IMR-90 (cell line): Measurements from ENCODE around the gene RARB. TPM values are rescaled to one million over a fixed set of nuclear protein-coding genes. Genes with fewer than 3 reads are reported as not detected.

Experiments
- ATAC-seq: fragments of 200-7000 bp; cut with Tn5 transposase; 2 replicates; pipeline ENCODE4 v1.9.1; 2020; ENCODE audit warnings: low read depth, mild to moderate bottlenecking, moderate library complexity
- BruUV-seq: library from RNA; stranded (reverse); fragments of 400-500 nt; replicated peaks from 2 replicates; lab custom pipeline; 2021; lab: Mats Ljungman, UMichigan
- CTCF ChIA-PET: fragments of 300-600 bp; formaldehyde crosslinking; extraction: SDS; loops from one replicate; lab custom pipeline; 2021; ENCODE audit warnings: antibody characterized with exemption; lab: Yijun Ruan, JAX
- POLR2A ChIA-PET: fragments of 300-600 bp; sonication (Branson Sonifier 250); formaldehyde crosslinking; loops from one replicate; lab custom pipeline; 2022; ENCODE audit warnings: antibody characterized with exemption; ENCODE audit not compliant: unreplicated experiment; lab: Charles Lee
- DNase-seq: peaks from one replicate; pipeline ENCODE4 v3.0.0; 2013
- H2AFZ ChIP-seq: replicated peaks from 2 replicates; pipeline ENCODE3; 2013; ENCODE audit warnings: low read length, mild to moderate bottlenecking; ENCODE audit not compliant: poor library complexity
- H2AK5ac ChIP-seq: 2 replicates; pipeline ENCODE4 v1.6.1; 2013; ENCODE audit warnings: low read depth, low read length, inconsistent platforms
- H2AK9ac ChIP-seq: replicated peaks from 2 replicates; pipeline ENCODE3; 2013; ENCODE audit warnings: mild to moderate bottlenecking, low read depth, low read length, moderate library complexity; ENCODE audit not compliant: poor library complexity
- H2BK120ac ChIP-seq: 2 replicates; pipeline ENCODE4 v1.6.1; 2013; ENCODE audit warnings: low read depth, low read length, inconsistent platforms
- H2BK15ac ChIP-seq: 3 replicates; pipeline ENCODE4 v1.6.1; 2013; ENCODE audit warnings: low read depth, low read length, inconsistent platforms
- H2BK20ac ChIP-seq: 2 replicates; pipeline ENCODE4 v1.6.1; 2013; ENCODE audit warnings: low read depth, mild to moderate bottlenecking, inconsistent platforms, low read length, moderate library complexity
- H2BK5ac ChIP-seq: 2 replicates; pipeline ENCODE4 v1.6.1; 2013; ENCODE audit warnings: mild to moderate bottlenecking, low read depth, low read length, inconsistent platforms; ENCODE audit not compliant: poor library complexity, severe bottlenecking
- H3K14ac ChIP-seq: replicated peaks from 2 replicates; pipeline ENCODE4 v1.6.1; 2013; ENCODE audit warnings: low read depth, low read length, inconsistent platforms
- H3K18ac ChIP-seq: 2 replicates; pipeline ENCODE4 v1.6.1; 2013; ENCODE audit warnings: low read depth, low read length, control low read depth
- H3K23ac ChIP-seq: 2 replicates; pipeline ENCODE4 v1.6.1; 2013; ENCODE audit warnings: low read depth, low read length, inconsistent platforms
- H3K27ac ChIP-seq: 2 replicates; pipeline ENCODE4 v1.5.1; 2013; ENCODE audit warnings: mild to moderate bottlenecking, control low read depth, low read length; ENCODE audit not compliant: insufficient read depth
- H3K27me3 ChIP-seq: 2 replicates; pipeline ENCODE4 v1.6.1; 2013; ENCODE audit warnings: low read length; ENCODE audit not compliant: control insufficient read depth, insufficient read depth
- H3K36me3 ChIP-seq: 2 replicates; pipeline ENCODE4 v1.6.1; 2013; ENCODE audit warnings: low read length, mixed read lengths; ENCODE audit not compliant: control insufficient read depth, insufficient read depth
- H3K4ac ChIP-seq: 2 replicates; pipeline ENCODE4 v1.6.1; 2013; ENCODE audit warnings: low read depth, low read length, inconsistent platforms
- H3K4me1 ChIP-seq: 2 replicates; pipeline ENCODE4 v1.6.1; 2013; ENCODE audit warnings: low read length, mixed read lengths; ENCODE audit not compliant: control insufficient read depth, insufficient read depth
- H3K4me2 ChIP-seq: 2 replicates; pipeline ENCODE4 v1.6.1; 2013; ENCODE audit warnings: low read depth, mild to moderate bottlenecking, control low read depth, low read length, moderate library complexity
- H3K4me3 ChIP-seq: 2 replicates; pipeline ENCODE4 v1.5.1; 2013; ENCODE audit warnings: low read depth, mild to moderate bottlenecking, control low read depth, low read length, moderate library complexity; ENCODE audit not compliant: insufficient read depth
- H3K56ac ChIP-seq: 2 replicates; pipeline ENCODE4 v1.6.1; 2013; ENCODE audit warnings: low read length, inconsistent platforms; ENCODE audit not compliant: insufficient read depth; ENCODE audit errors: extremely low read depth
- H3K79me1 ChIP-seq, 2 experiments: 2 replicates each; pipeline ENCODE4 v1.6.1; 2013; ENCODE audit warnings: low read length in 2 of 2, inconsistent platforms in 1 of 2, low read depth in 1 of 2
- H3K9ac ChIP-seq: 2 replicates; pipeline ENCODE4 v1.6.1; 2013; ENCODE audit warnings: low read depth, low read length, control low read depth
- H3K9me1 ChIP-seq: 2 replicates; pipeline ENCODE4 v1.6.1; 2013; ENCODE audit warnings: low read length, inconsistent platforms; ENCODE audit not compliant: insufficient read depth
- H3K9me3 ChIP-seq: 2 replicates; pipeline ENCODE4 v1.6.1; 2013; ENCODE audit warnings: low read length; ENCODE audit not compliant: control insufficient read depth, insufficient read depth
- H4K20me1 ChIP-seq: 2 replicates; pipeline ENCODE4 v1.6.1; 2013; ENCODE audit warnings: low read length, inconsistent platforms; ENCODE audit not compliant: insufficient read depth
- H4K5ac ChIP-seq: 2 replicates; pipeline ENCODE4 v1.6.1; 2013; ENCODE audit warnings: mild to moderate bottlenecking, low read depth, low read length, control low read depth
- H4K8ac ChIP-seq, 2 experiments: 2 replicates each; pipeline ENCODE4 v1.6.1; 2013; ENCODE audit warnings: low read depth in 2 of 2, low read length in 2 of 2, control low read depth in 1 of 2, inconsistent platforms in 1 of 2
- H4K91ac ChIP-seq: 2 replicates; pipeline ENCODE4 v1.6.1; 2013; ENCODE audit warnings: low read depth, low read length, inconsistent platforms; ENCODE audit not compliant: insufficient read depth
- BHLHE40 ChIP-seq: fragments of 150-350 bp; IDR thresholded peaks from 2 replicates; pipeline ENCODE4 v1.6.1; 2016; ENCODE audit warnings: mild to moderate bottlenecking, low read depth, low read length
- CEBPB ChIP-seq: IDR thresholded peaks from 2 replicates; pipeline ENCODE4 v1.6.1; 2012; ENCODE audit warnings: low read depth, low read length, improper control_type of control experiment
- CHD1 ChIP-seq: IDR thresholded peaks from 2 replicates; pipeline ENCODE4 v1.6.1; 2012; ENCODE audit warnings: low read depth, low read length, improper control_type of control experiment
- FOS ChIP-seq: fragments of 150-350 bp; IDR thresholded peaks from 2 replicates; pipeline ENCODE4 v1.6.1; 2016; ENCODE audit warnings: low read depth, low read length
- MAFK ChIP-seq: IDR thresholded peaks from 2 replicates; pipeline ENCODE4 v1.6.1; 2012; ENCODE audit warnings: low read depth, low read length, improper control_type of control experiment
- MAZ ChIP-seq: IDR thresholded peaks from 2 replicates; pipeline ENCODE4 v1.6.1; 2012; ENCODE audit warnings: low read depth, mild to moderate bottlenecking, low read length, improper control_type of control experiment, moderate library complexity, borderline replicate concordance
- NFE2L2 ChIP-seq: fragments of 150-350 bp; IDR thresholded peaks from 2 replicates; pipeline ENCODE4 v1.6.1; 2016; ENCODE audit warnings: low read depth, mild to moderate bottlenecking, low read length
- POLR2A ChIP-seq: IDR thresholded peaks from 2 replicates; pipeline ENCODE4 v1.6.1; 2012; ENCODE audit warnings: mild to moderate bottlenecking, low read depth, low read length
- RCOR1 ChIP-seq: IDR thresholded peaks from 2 replicates; pipeline ENCODE4 v1.6.1; 2012; ENCODE audit warnings: mild to moderate bottlenecking, low read length, improper control_type of control experiment; ENCODE audit not compliant: insufficient replicate concordance
- RFX5 ChIP-seq: IDR thresholded peaks from 2 replicates; pipeline ENCODE4 v1.8.0; 2012; ENCODE audit warnings: low read depth, mild to moderate bottlenecking, low read length, moderate library complexity
- SMC3 ChIP-seq: fragments of 150-350 bp; IDR thresholded peaks from 2 replicates; pipeline ENCODE4 v1.6.1; 2016; ENCODE audit warnings: low read depth, mild to moderate bottlenecking, antibody characterized with exemption, low read length, moderate library complexity
- WGBS, 2 experiments: methylation state at CpG; one replicate each; pipeline versions ENCODE4 v1.1.5 to v1.1.7; 2013; ENCODE audit warnings: missing lambda C conversion rate in 2 of 2; ENCODE audit not compliant: insufficient read length in 1 of 2; ENCODE audit errors: extremely low coverage in 2 of 2; 5-methylcytosine and 5-hydroxymethylcytosine counted together
- dilution Hi-C: fragments of 300-500 bp; cut with HindIII; formaldehyde crosslinking; loops from one replicate; pipeline ENCODE4 v1.14.3; 2018; ENCODE audit warnings: low sequenced_read_pairs; ENCODE audit not compliant: unreplicated experiment
- in situ Hi-C: fragments of 300-500 bp; cut with MboI; formaldehyde crosslinking; loops from 3 replicates; pipeline ENCODE4 v1.14.3; 2019; ENCODE audit warnings: low sequenced_read_pairs, inconsistent platforms, mixed read lengths
- intact Hi-C: fragments of 100-400 bp; cut with micrococcal nuclease; formaldehyde crosslinking; loops from 2 replicates; pipeline ENCODE4 v1.10.0; 2022
- polyA plus RNA-seq, 3 experiments: library from polyadenylated mRNA; depleted of rRNA; stranded (reverse); fragments of >200 nt; gene quantifications; 2 replicates each; pipeline ENCODE4 v1.2.3, GENCODE V29; 2012; ENCODE audit warnings: low replicate concordance in 1 of 3
- total RNA-seq: library from RNA; depleted of rRNA; stranded (reverse); fragments of >200 nt; gene quantifications from 2 replicates; pipeline ENCODE4 v1.2.3, GENCODE V29; 2012
- TF ChIP-seq, protein P1 (sequence below): fragments of 150-350 bp; IDR thresholded peaks from 2 replicates; pipeline ENCODE4 v1.6.1; 2016; ENCODE audit warnings: low read depth, mild to moderate bottlenecking, low read length, moderate library complexity, borderline replicate concordance

RARB gene
- total and polyA plus RNA-seq, 2 of the 4 experiments (the other 2 are of a cell fraction) = 0.53 to 1.4 TPM

DNA sequence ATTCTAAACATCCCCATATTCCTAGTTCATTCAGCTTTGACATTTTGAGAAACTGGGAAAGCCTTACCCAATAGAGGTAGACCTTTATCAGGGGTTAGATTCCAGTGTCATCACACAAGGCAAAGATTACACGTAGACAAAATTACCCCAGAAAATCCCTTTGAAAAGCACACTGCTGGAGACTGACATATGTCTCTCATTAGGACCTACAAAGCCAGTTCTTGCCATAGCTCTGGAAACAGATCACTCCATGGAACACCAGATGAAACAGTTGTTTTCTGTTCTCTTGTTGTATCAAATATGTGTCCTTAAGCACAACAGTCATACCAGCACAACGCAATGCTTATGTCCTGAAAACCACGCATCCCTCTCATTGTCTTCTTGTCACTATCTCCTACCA, 44.7 kb downstream of the RARB start:
- no peak overlapping the region for H3K4ac ChIP-seq
- DNase-seq = no peak
- ChIA-PET POLR2A (no interaction called here), CTCF (interaction anchor here (1.1 kb wide), 1 partner anchor 16 kb away, joined by 3 read pairs; no protein-coding TSS in a partner anchor)
- H3K23ac ChIP-seq = no peak overlapping the region
- H3K27me3 ChIP-seq = no peaks in the 10 kb centered on the region
- H2BK120ac ChIP-seq = no peak overlapping the region
- H3K14ac ChIP-seq = no peak overlapping the region
- dilution Hi-C loops (no loop called here), intact Hi-C loops (no loop called here), in situ Hi-C loops (no loop called here)
- no peak overlapping the region for H2BK20ac ChIP-seq
- no peak overlapping the region for H2AK9ac ChIP-seq
- H3K9me3 ChIP-seq = no peaks in the 10 kb centered on the region
- H4K20me1 ChIP-seq = no peaks in the 10 kb centered on the region
- H4K91ac ChIP-seq = no peak overlapping the region
- no peak overlapping the region for H4K5ac ChIP-seq
- H2BK5ac ChIP-seq = no peak overlapping the region
- H3K56ac ChIP-seq = no peak overlapping the region
- H3K4me1 ChIP-seq = no peaks in the 10 kb centered on the region
- TF ChIP-seq FOS (no peak), BHLHE40 (no peak), RFX5 (no peak), CEBPB (no peak), NFE2L2 (no peak), CHD1 (no peak), POLR2A (no peak), MAZ (no peak), SMC3 (no peak), MAFK (no peak), RCOR1 (no peak)
- TF ChIP-seq, protein P1, sequence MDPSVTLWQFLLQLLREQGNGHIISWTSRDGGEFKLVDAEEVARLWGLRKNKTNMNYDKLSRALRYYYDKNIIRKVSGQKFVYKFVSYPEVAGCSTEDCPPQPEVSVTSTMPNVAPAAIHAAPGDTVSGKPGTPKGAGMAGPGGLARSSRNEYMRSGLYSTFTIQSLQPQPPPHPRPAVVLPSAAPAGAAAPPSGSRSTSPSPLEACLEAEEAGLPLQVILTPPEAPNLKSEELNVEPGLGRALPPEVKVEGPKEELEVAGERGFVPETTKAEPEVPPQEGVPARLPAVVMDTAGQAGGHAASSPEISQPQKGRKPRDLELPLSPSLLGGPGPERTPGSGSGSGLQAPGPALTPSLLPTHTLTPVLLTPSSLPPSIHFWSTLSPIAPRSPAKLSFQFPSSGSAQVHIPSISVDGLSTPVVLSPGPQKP = no peak
- H3K4me2 ChIP-seq = no peak overlapping the region
- H3K18ac ChIP-seq = no peak overlapping the region
- no peak overlapping the region for H3K9ac ChIP-seq
- no peak overlapping the region for H3K27ac ChIP-seq
- no CpG with 5 or more reads among the region's 3 CpGs for WGBS, 2 experiments
- H3K9me1 ChIP-seq = no peaks in the 10 kb centered on the region; the same call in 1 of the 2 replicates
- H2AFZ ChIP-seq = no peak overlapping the region
- no peak overlapping the region for H2AK5ac ChIP-seq
- BruUV-seq = no TSS peak
- no peak overlapping the region for H2BK15ac ChIP-seq
- no peak overlapping the region for H3K4me3 ChIP-seq
- no peaks in the 10 kb centered on the region for H3K79me1 ChIP-seq
- no peaks in the 10 kb centered on the region for H3K36me3 ChIP-seq
- H4K8ac ChIP-seq = no peak overlapping the region
- ATAC-seq = no peak
